Suppressor macrophage treated with lipopolysaccharide for 1 hour (primary cell): ENCODE results near the gene NACC2.
A peak's percentile ranks its signal among the peaks of the same experiment; 100 is the strongest.
"Not testable (repeated sequence)": the region's sequence is repeated elsewhere in the genome, so short reads cannot be mapped to it uniquely, and the experiment has no call there.

Experiments
- DNase-seq, 3 donors: peaks; one replicate each; pipeline ENCODE4 v3.0.0-alpha.2; 2020 to 2022

The NACC2 gene

DNA sequence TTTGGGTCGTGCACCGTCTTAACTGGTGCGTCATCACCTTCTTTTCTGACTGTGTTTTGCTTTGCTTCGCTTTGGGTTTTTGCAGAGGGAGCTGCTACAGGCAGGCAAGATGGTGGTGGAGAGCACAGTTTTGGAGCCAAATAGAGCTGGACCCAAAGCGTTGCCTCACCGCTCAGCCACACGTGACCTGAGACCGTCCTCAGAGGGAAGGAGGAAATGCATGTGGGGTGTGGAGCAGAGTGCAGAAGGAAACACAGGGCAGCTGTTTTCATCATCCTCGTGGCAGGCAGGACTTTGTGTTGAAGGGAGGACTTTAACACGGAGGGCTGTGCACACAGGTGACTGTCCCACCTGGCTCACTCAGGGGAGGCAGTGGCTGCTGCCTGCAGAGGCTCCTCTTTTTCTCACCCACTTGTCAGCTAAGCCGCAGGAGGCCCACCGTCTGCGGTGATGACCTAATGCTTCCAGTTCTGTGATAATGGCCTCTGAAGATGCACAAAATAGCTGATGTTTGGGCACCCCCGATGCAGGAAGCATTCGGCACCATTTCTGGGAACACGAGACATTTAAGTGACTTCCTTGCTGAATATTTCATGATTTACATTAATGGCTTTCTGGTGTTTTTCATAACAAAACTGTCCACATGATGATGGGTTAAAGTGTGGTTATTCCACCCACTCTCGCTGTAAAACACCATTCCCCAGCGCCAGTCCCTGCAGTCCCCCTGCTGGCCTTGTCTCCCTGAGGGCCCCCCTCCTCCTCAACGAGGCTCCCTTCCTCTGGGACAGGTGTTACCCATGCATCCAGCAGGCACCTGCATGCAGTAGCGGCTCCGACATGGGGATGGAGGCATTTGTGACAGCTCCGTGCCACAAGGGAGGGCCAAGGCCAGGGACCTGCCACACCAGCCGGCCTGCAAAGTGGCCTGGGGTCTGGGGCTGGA lies 121.5 kb downstream of the NACC2 start:
- peak; percentile 62 to 73 (median 68) for DNase-seq

DNA sequence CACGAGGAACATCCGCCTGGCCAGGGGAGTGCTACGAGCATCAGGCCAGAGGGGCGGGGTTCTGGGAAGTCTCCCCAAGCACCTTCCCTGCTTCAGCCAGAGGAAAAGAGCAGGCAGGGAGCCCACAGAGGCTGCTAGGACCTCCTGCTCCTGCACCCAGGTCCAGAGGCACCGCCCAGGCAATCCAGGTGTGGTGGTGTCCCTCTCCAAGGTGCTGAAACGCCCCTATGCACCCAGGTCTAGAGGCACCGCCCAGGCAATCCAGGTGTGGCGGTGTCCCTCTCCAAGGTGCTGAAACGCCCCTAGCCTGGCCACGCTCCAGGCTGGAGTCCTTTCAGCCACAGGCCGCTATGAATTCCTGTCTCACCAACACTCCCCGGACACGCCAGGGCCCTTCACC lies 123.2 kb downstream of the NACC2 start:
- no peak for DNase-seq

DNA sequence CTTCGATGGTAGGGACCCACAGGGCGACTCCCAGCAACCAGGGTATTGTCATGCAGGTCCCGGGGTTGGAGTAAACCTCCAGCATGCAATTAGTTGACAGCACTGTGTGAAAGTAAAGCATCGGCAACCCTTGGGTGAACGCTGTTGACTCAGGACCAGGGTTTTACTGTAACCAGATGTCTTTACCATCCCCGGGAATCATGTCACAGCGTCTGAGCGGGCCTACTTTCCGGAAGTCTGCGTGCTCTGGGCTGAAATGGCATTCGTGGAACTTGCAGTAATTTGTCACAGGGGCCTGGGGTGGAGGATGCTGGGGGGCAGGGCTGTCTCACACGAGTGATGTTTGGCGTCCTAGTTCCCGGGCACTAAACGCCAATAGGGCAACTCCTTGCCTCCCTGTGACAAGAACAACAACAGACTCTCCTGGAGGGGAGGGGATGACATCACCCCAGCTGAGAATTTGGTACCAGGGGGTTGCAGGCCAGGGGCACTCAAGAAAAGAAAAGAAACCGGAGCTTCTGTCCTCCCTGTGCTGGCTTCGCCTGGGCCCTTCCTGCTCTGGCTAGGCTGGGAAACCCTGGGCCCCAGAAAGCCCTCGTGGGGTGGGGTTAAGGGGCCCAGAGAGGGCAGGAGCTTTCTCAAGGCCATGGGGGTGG lies 123.8 kb downstream of the NACC2 start:
- no peak for DNase-seq

DNA sequence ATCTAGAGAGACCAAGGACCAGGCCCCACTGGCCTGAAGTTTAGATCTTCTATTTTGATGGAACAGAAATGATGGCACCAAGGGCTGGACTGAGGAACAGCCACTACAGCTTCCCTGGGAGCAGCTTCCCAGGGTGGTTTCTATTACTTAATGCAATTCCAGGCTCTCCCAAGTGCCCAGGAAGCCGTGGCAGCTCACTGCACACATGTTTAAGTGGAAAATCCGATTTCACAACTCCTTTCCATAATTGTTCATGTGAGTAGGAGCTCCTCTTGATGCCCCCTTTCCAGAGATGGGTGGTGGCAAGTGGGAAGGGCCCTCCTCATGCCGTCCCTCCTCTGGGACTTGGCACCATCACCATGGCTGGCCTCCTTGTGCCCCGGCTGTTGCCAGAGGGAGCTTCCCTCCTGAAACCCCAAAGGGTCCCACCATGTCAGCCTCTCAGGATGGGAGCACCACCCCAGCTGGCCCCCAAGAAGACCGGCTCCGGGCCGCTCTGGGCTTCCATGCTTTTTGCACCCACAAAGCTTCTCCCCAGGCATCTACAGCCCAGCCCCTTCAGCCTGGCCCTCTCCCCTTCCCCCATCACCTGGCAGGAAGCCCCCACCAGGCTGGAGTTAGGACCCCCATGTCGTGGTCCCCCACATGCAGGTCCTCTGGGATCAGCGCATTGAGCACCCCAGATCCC lies 124.8 kb downstream of the NACC2 start:
- no peak for DNase-seq

DNA sequence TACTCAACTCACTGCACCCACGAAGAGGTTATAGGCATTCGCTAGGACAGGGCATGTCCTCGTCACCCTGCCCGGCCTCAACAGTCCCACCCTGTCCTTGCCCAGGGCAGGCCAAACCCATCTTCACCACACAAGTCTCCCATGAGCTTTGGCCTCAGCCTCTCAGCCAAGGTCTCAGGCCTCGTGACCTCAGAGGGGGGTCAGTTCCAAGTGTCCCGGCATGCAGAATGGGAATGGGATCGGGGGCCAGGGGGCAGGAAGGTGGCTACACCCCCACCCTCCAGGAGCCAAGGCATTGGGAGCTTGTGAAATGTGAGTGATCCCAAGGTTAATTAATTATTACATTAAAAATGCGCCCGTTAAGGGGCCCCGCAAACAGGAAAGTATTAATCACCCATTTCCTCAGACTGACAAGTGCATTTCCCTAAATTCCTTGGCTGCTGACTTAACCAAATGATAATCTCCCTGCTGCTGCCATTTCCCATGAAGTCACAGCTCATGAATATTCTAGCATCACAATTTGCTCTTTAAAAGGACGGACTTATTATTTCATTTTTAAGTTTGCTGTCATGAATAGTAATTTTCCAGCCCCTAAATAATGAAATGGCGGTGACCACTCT lies 125.9 kb downstream of the NACC2 start:
- peak; percentile 75 to 85 (median 84) for DNase-seq

DNA sequence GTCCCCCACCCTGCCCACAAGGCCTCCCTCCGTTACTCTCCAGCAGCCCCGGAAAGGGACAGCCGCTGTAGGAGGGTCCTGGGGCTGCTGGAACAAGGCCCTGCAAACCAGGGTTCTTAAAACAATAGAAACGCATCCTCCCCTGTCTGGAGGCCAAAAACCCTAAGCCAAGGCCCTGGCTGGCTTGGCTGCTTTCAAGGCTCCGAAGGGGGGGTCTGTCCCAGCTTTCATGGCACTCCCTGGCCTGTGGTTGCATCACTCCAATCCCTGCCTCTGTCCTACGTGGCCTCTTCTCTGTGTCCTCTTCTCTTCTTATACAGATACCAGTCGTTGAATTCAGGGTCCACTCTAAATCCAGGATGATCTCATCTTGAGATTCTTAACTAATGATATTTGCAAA lies 126.5 kb downstream of the NACC2 start:
- no peak for DNase-seq

DNA sequence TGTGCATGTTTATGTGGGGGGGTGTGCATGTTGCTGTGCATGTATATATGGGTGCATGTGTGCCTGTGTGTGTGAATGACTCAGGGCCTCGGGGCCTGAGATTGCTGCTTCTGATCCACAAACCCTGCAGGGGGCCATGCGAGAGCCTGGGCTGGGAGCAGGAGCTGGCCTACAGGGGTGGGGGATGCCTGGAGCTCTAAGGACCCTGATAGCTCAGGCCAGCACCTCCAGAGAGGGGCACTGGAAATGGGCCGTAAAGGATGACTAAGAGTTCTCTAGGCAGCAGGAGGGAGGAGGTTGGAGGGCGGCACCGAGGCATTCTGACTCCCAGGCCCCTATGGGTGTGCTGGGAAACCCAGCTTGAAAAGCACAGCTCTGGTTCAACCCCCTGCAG lies 127.0 kb downstream of the NACC2 start:
- no peak for DNase-seq

DNA sequence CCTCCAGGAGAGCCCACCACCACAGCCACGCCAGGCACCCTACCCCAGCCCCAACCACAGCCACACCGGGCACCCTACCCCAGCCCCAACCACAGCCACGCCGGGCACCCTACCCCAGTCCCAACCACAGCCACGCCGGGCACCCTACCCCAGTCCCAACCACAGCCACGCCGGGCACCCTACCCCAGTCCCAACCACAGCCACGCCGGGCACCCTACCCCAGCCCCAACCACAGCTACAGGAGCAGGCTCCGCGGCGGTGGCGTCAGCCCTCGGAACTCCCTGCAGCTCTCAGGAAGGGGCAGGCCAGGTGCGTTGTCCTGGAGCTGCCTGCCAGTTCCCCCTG lies 128.2 kb downstream of the NACC2 start:
- not testable (repeated sequence) for DNase-seq

DNA sequence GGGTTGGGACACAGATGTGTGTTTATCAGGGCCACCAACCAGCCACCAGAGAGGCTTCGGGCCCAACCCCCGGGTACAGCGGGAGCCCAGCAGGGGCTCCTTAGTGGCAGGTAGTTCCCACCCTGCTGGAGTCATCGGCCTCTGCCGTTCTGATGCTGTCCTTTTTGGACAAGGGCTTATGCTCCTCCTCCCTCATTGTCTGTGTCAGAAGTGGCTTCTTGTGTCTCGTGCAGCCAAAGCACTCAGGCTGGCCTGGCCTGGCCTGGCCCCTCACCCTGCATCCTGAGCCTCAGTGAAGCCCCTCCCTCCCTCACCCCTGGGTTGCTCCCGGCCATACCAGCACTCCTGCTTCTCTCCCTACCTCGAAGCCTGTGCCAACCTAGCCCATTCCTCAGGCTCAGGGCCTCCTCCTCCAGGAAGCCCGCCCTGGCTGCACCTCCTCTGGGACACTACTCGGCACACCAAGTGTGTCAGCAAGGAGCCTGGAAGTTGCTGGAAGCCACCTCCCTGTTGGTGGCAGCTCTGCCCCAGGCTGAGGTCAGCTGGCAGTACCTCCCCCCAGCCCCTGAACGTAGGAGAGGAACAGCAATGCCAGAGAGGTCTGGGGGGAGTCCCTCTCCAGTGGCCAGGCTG lies 129.8 kb downstream of the NACC2 start:
- DNase-seq: no peak

DNA sequence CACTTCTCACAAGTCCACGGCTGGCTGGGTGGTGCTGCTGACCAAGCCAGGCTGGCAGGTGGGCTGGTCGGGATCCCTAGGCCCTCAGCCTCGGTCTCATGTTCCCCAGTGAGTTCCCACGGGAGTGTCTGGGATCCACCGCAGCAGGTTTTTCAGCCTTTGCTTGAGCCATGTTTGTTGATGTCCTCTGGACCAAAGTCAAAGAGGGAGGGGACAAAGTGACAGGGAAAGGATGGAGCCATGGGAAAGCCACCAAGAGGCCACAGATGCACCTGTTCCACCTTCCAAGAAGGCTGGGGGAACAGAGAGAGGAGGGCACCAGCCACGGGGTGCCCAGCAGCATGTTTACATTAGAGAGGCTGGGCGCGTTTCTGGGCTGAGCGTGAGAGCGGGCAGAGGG lies 131.2 kb downstream of the NACC2 start:
- DNase-seq: no peak

DNA sequence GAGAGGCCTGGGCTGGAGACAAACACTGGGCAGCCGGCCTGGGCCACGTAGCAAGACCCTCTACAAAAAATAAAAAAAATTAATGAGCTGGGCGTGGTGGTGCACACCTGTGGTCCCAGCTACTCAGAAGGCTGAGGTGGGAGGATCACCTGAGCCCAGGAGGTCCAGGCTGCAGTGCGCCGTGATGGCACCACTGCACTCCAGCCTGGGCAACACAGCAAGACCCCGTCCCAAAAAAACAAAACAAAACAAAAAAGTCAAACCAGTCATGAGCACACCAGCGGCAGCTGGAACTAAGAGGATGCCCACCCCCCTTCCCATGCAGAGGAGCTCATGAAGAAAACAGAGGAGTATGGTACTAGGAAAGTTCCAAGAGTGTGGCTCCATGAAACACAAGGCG lies 131.8 kb downstream of the NACC2 start:
- no peak for DNase-seq

DNA sequence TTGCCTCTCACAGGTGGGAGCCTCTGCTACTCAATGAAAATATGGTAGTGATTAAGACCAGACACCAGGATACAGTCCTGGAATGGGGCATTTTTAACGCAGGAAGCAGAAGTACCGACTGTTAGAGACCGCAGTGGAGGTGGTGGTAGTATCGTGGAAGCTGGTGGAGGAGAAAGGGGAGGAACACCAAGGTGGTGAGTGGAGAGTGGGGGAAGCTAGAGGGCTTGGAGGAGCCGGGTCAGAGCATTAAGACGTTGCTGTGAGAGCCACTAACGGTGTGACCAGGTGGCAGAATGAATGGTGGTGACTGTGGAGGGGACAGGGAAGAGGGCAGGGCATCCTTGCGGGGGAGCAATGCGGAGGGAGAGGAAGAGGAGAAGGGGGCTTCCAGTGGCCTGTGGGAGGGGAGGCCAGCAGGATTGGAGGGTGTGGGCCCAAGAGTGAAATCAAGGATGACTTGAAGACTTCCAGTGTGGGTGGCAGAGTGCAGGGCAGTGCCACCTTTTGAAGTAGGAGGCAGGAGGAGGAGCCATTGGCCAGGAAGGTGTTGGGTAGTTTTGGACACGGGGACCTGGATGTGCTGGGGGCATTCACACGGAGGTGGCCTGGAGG lies 132.3 kb downstream of the NACC2 start:
- peak in 2 of 3 donors; percentile 25 to 32 for DNase-seq

DNA sequence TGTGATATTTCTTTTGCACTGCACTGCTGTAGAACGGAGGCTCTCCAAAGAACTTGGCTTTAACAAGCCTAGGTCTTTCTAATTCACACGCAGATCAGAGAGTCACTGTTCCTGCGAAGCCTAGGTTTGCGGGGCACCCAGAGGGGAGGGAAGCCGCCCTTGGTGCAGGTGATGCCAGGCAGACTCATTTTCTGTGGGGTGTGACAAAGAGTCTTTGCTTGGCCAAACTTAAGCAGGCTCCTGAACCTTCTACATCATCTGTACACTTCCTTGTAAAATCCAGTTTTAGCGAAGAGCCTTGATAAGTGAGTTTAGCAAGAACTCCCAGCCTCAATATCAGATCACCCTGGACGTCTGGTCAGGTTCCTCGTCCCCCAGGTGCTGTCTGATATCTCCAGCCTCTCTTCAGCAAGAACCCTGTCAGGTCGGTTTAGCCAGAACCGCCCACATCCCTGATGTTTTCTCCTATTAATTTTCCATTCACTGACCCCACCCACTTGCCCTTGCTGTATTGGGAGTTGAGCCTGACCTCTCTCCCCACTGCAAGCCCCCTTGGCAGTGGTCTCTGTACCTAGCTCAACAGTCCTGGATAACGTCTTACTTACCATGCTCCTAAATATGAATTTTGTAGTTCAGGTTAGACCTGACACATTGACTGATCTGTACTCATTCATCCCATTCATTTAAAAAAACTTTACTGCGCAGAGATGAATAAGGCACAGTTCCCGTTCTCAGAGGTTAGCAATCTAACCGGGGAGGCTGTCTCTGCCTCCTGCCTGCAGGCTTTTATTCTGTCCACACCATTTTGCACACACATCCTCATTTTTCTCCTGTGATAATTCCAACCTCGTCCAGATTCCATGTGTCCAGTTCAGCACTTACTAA lies 133.0 kb downstream of the NACC2 start:
- peak; percentile 31 to 47 (median 41) for DNase-seq

DNA sequence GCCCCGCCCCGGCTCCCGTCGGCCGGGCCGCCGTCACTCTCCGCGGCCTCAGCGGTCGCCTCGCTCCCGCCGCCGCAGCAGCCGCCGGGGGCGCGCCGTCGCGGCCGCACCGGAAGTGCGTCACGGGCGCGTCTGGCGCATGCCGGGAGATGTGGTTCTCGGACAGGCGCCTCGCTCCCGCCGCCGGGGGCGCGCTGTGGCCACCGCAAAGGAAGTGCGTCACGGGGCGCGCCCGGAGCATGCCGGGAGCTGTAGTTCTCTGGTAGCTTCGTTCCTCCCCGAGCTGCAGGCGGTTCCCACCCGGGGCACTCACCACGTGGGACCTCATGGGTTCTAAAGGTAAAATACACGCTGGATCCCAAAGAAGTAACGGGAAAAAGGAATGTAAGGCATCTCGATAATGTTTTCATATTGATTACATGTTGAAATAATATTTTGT lies 133.8 kb downstream of the NACC2 start, which contains the start of gene UBAC1:
Gene UBAC1, minus strand, starts transcription at position 97 of the 439 bp plus-strand sequence. CDS start 211 bp downstream, outside the sequence.
- DNase-seq: peak; percentile 98 to 99 (median 99)

DNA sequence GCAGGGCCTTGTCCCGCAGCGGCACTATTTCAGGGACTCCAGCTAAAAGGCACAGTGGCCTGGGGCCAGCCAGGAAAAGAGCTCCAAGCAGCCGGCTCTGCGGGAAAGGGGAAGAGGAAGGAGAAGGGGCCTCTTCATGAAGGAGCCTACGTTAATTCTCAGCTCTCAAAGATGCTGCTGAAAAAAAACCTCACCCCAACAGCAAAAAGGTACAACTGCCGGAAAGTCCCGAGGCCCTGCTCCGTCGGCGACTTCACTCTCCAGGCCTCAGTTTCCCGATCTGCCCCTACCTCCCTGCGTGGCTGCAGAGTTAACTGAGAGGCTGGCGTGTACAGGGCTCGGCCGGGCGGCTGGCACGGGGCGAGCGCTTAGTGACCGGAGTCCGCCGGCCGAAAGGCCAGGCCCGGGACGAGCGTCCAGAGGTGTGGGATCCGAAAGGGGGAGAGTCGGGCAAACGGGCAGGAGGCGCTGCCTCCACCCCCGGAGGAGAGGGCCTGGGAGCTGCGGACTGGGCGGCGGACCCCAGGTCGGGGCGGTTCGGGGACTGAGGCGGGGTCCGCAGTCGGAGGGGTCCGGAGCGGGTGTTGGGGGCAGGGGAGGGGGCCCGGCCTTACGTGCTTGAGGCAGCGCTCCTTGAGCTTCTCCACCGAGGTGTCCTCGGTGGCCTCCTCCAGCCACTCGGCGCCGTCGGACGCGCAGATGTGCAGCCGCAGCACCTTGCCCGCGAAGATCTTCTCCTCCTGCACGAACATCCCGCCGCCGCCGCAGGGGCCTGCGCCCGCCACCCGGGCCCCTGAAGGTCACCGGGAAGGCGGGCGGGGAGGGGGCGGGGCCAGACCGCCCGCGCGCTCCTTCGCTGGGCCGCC lies 134.4 kb downstream of the NACC2 start:
- DNase-seq: peak; percentile 50 to 73 (median 62)

DNA sequence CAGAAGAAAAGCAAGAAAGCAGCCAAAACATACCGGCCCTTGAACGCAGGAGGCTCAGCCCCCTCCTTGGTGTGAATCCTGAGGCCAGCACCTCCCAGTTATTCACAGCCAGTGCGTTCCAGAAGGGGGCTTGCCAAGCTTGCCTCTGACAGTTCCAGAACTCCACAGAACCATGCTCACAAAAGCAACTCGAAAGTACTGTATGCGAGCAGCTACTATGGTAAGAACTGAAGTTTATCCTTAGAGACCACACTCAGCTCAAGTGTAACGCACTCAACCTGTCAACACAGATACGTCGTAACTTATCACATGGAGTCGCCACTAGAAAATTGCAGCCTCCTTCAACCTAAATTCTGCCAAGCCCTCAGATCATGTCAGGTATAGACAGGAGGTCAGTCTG lies 135.3 kb downstream of the NACC2 start:
- no peak for DNase-seq

DNA sequence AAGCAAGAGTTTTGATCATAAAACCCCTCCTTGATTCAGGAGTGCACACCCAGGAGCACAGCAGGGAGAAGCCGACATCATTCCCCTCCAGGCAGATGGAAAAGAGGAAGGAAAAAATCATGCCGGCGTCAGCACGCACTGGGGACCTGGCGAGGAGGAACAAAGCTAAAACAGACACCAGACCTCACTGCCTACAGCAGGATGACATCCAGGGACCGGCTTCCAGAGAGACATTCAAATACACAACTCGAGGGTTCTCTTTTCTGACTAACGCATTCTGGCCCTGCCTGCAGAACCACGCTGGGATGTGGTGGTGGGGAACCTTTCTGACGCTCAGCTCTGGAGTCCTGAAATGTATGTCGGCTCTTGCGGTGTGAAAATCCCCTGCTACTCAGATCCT lies 136.6 kb downstream of the NACC2 start:
- peak; percentile 70 to 82 (median 73) for DNase-seq

DNA sequence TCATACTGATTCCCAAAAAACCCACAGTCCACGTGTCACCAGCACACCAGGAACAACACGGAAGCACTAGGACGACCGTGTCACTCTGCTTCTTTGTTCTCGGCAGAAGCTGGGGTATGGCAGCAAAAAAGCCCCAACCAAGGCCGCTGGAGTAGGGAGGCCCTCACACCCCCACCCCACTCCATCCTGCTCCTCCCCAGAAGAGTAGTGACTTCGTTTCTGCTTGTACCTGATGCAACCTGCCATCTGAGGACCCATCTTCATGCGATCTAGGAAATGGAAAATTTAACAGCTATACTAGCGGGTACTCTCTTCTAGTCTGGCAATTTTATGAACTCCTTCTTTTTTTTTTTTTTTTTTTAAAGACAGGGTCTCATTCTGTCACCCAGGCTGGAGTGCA lies 137.7 kb downstream of the NACC2 start:
- DNase-seq: no peak

DNA sequence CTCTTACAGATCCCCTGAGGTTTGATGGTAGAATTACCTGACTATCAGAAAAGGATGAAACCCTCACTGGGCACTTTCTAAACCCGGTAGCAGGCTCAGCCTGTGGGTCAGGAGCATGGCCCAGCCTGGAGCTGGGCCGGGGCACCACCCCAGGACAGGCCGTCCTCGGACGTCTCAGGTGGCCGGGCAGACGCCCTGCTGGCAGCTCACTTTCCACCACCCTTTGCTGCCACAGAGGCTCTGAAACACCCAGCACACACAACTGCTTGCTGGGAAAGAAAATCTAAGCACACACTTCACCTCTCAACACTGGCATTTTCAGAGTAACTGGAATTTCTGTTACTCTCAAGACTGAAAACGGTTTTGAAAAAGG lies 138.3 kb downstream of the NACC2 start:
- DNase-seq: no peak
